SK-N-SH (cell line): ENCODE measurements around the gene APP. TPM values are rescaled to one million over a fixed set of nuclear protein-coding genes. Genes with fewer than 3 reads are reported as not detected.

Source experiments
- CTCF ChIA-PET: fragments of 300-600, 350-600 bp; formaldehyde crosslinking; extraction: SDS; loops from one replicate; lab custom pipeline; 2021; lab: Yijun Ruan, JAX
- POLR2A ChIA-PET: fragments of 350-600 bp; sonication (Branson Sonifier 250); formaldehyde crosslinking; extraction: SDS; loops from one replicate; lab custom pipeline; 2020; ENCODE audit warnings: antibody characterized with exemption, inconsistent platforms; lab: Yijun Ruan, JAX
- DNase-seq: peaks from one replicate; pipeline ENCODE4 v3.0.0; 2012
- H2AFZ ChIP-seq: fragments of 200-600 bp; sonication (generic); 2 replicates; pipeline ENCODE4 v1.8.1; 2016; ENCODE audit warnings: antibody characterized with exemption, mild to moderate bottlenecking, low read depth
- H3F3A ChIP-seq: fragments of 200-600 bp; sonication (generic); replicated peaks from 2 replicates; pipeline ENCODE3; 2016; ENCODE audit warnings: antibody characterized with exemption, mild to moderate bottlenecking; ENCODE audit not compliant: insufficient read depth
- H3K27ac ChIP-seq, 2 experiments: fragments of 200-500 bp in 1 of 2; fragments of 200-600 bp in 1 of 2; sonication (Bioruptor generic) in 1 of 2; sonication (generic), shearing (Covaris generic) in 1 of 2; 2 replicates each; pipeline versions ENCODE4 v1.5.1 to v1.6.1; 2014 to 2016; ENCODE audit warnings: low read depth in 2 of 2, inconsistent platforms in 1 of 2, low read length in 1 of 2, mild to moderate bottlenecking in 1 of 2, mixed read lengths in 1 of 2
- H3K27me3 ChIP-seq: fragments of 200-600 bp; sonication (generic), shearing (Covaris generic); 2 replicates; pipeline ENCODE4 v1.6.1; 2016; ENCODE audit warnings: mixed run types; ENCODE audit not compliant: insufficient read depth
- H3K36me3 ChIP-seq, 2 experiments: fragments of 200-500 bp in 1 of 2; fragments of 200-600 bp in 1 of 2; sonication (Bioruptor generic) in 1 of 2; sonication (generic) in 1 of 2; replicated peaks in 1 of 2; 2 replicates each; pipeline versions ENCODE3 to v1.5.1; 2014 to 2016; ENCODE audit warnings: low read length in 1 of 2, mild to moderate bottlenecking in 1 of 2; ENCODE audit not compliant: insufficient read depth in 2 of 2, control insufficient read depth in 1 of 2
- H3K4me1 ChIP-seq, 2 experiments: fragments of 200-500 bp in 1 of 2; fragments of 200-600 bp in 1 of 2; sonication (Bioruptor generic) in 1 of 2; sonication (generic), shearing (Covaris generic) in 1 of 2; 2 replicates each; pipeline versions ENCODE4 v1.5.1 to v1.6.1; 2014 to 2016; ENCODE audit warnings: low read depth in 1 of 2, low read length in 1 of 2, mixed run types in 1 of 2; ENCODE audit not compliant: insufficient read depth in 2 of 2, control insufficient read depth in 1 of 2
- H3K4me2 ChIP-seq: fragments of 200-600 bp; sonication (generic), shearing (Covaris generic); 2 replicates; pipeline ENCODE4 v1.6.1; 2017; ENCODE audit warnings: mixed run types
- H3K4me3 ChIP-seq, 2 experiments: fragments of 200-500 bp in 1 of 2; fragments of 200-600 bp in 1 of 2; sonication (Bioruptor generic) in 1 of 2; sonication (generic), shearing (Covaris generic) in 1 of 2; 2 replicates each; pipeline versions ENCODE4 v1.5.1 to v1.8.1; 2014 to 2016; ENCODE audit warnings: low read depth in 2 of 2, inconsistent platforms in 1 of 2, low read length in 1 of 2, mild to moderate bottlenecking in 1 of 2, mixed read lengths in 1 of 2, moderate library complexity in 1 of 2
- H3K79me2 ChIP-seq: fragments of 200-600 bp; sonication (generic); 2 replicates; pipeline ENCODE4 v1.8.1; 2017; ENCODE audit warnings: mild to moderate bottlenecking; ENCODE audit not compliant: insufficient read depth
- H3K9ac ChIP-seq: fragments of 200-600 bp; sonication (generic); 2 replicates; pipeline ENCODE4 v1.6.1; 2017; ENCODE audit warnings: mixed run types
- H3K9me2 ChIP-seq: fragments of 200-600 bp; sonication (generic); 2 replicates; pipeline ENCODE4 v1.6.1; 2017; ENCODE audit warnings: mixed run types
- H3K9me3 ChIP-seq: fragments of 200-600 bp; sonication (generic); 2 replicates; pipeline ENCODE4 v1.6.1; 2017; ENCODE audit warnings: mixed run types, mild to moderate bottlenecking, moderate library complexity
- H4K20me1 ChIP-seq: fragments of 200-600 bp; sonication (generic); 2 replicates; pipeline ENCODE4 v1.6.1; 2017; ENCODE audit warnings: mild to moderate bottlenecking, mixed run types; ENCODE audit not compliant: insufficient read depth
- ELF1 ChIP-seq: IDR thresholded peaks from 2 replicates; pipeline ENCODE4 v1.4.0; 2012
- EP300 ChIP-seq, 2 experiments: IDR thresholded peaks; 2 replicates each; pipeline versions ENCODE4 v1.4.0 to v1.6.1; 2012; ENCODE audit warnings: borderline replicate concordance in 1 of 2, low read depth in 1 of 2, low read length in 1 of 2
- MXI1 ChIP-seq: IDR thresholded peaks from 2 replicates; pipeline ENCODE4 v1.6.1; 2012; ENCODE audit warnings: mild to moderate bottlenecking, low read depth, low read length, improper control_type of control experiment
- PBX3 ChIP-seq: IDR thresholded peaks from 2 replicates; pipeline ENCODE4; 2012
- SIN3A ChIP-seq: IDR thresholded peaks from 2 replicates; pipeline ENCODE4 v1.6.1; 2012; ENCODE audit warnings: low read depth, mild to moderate bottlenecking, low read length, moderate library complexity, borderline replicate concordance
- YY1 ChIP-seq: IDR thresholded peaks from 2 replicates; pipeline ENCODE4 v1.4.0; 2012; ENCODE audit warnings: low read depth, mild to moderate bottlenecking
- WGBS: methylation state at CpG from one replicate; pipeline ENCODE4 v1.1.6; 2017; ENCODE audit warnings: low lambda C conversion rate; 5-methylcytosine and 5-hydroxymethylcytosine counted together
- polyA plus RNA-seq, 3 experiments: library from polyadenylated mRNA; depleted of rRNA; stranded (reverse); fragments of >200 nt; gene quantifications; 2 replicates each; pipeline ENCODE4 v1.2.3, GENCODE V29; 2012
- TF ChIP-seq, protein P1 (sequence below): IDR thresholded peaks from 2 replicates; pipeline ENCODE4 v1.6.1; 2012; ENCODE audit warnings: mild to moderate bottlenecking, low read depth, low read length, moderate library complexity

APP gene
- polyA plus RNA-seq, 1 of the 3 experiments (the other 2 are of a cell fraction), result 780 TPM

- peaks cover 10% of the 10 kb centered on the region; the same call in 1 of the 2 replicates for H4K20me1 ChIP-seq
- POLR2A ChIA-PET, result no interaction called here
- no peaks in the 10 kb centered on the region for H3F3A ChIP-seq
- WGBS, result 77% methylated on average over 4 of the region's 4 CpGs
- no peaks in the 10 kb centered on the region for H3K9me3 ChIP-seq
- DNase-seq, result no peak
- no peak overlapping the region for H3K9ac ChIP-seq
- TF ChIP-seq, protein P1, sequence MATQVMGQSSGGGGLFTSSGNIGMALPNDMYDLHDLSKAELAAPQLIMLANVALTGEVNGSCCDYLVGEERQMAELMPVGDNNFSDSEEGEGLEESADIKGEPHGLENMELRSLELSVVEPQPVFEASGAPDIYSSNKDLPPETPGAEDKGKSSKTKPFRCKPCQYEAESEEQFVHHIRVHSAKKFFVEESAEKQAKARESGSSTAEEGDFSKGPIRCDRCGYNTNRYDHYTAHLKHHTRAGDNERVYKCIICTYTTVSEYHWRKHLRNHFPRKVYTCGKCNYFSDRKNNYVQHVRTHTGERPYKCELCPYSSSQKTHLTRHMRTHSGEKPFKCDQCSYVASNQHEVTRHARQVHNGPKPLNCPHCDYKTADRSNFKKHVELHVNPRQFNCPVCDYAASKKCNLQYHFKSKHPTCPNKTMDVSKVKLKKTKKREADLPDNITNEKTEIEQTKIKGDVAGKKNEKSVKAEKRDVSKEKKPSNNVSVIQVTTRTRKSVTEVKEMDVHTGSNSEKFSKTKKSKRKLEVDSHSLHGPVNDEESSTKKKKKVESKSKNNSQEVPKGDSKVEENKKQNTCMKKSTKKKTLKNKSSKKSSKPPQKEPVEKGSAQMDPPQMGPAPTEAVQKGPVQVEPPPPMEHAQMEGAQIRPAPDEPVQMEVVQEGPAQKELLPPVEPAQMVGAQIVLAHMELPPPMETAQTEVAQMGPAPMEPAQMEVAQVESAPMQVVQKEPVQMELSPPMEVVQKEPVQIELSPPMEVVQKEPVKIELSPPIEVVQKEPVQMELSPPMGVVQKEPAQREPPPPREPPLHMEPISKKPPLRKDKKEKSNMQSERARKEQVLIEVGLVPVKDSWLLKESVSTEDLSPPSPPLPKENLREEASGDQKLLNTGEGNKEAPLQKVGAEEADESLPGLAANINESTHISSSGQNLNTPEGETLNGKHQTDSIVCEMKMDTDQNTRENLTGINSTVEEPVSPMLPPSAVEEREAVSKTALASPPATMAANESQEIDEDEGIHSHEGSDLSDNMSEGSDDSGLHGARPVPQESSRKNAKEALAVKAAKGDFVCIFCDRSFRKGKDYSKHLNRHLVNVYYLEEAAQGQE, result peak; percentile 61; the same call in 1 of the 2 replicates
- TF ChIP-seq EP300 (IDR thresholded peaks at IDR 0.05; ENCODE audit: borderline replicate concordance in 1 of 2, low read depth in 1 of 2, low read length in 1 of 2), result no peak
- no peak for TF ChIP-seq MXI1
- TF ChIP-seq SIN3A, result no peak
- no peak for TF ChIP-seq ELF1
- peaks cover 3 to 7% of the 10 kb centered on the region in 2 experiments for H3K36me3 ChIP-seq
- H3K79me2 ChIP-seq, result peaks cover 77% of the 10 kb centered on the region
- no peak overlapping the region for H2AFZ ChIP-seq
- CTCF ChIA-PET, result no interaction called here
- no peaks in the 10 kb centered on the region for H3K27me3 ChIP-seq
- peak overlapping the region in 1 of 2 experiments; percentile 7; a peak in 1 of 4 replicates for H3K27ac ChIP-seq
- H3K4me3 ChIP-seq, result no peak overlapping the region
- peaks cover 12 to 21% of the 10 kb centered on the region in 2 experiments; a peak in 3 of 4 replicates for H3K4me1 ChIP-seq
- no peak overlapping the region for H3K4me2 ChIP-seq
- no peaks in the 10 kb centered on the region for H3K9me2 ChIP-seq
Measured at GRCh38 chr21:26130249-26130881, 40.2 kb downstream of the APP start.

- no peak overlapping the region; a peak in 1 of 4 replicates for H3K27ac ChIP-seq
- H3K9me2 ChIP-seq, result no peaks in the 10 kb centered on the region
- ChIA-PET POLR2A (no interaction called here), CTCF (interaction anchor here (0.9 to 1.1 kb wide), 2 partner anchors 41 to 43 kb away, joined by 3 read pairs; no protein-coding TSS in a partner anchor)
- TF ChIP-seq YY1, result no peak
- peak; percentile 36; the same call in 1 of the 2 replicates for TF ChIP-seq PBX3
- no peak for DNase-seq
- H4K20me1 ChIP-seq, result peaks cover 15% of the 10 kb centered on the region
- H3F3A ChIP-seq, result no peaks in the 10 kb centered on the region
- WGBS, result 90% methylated on average over 6 of the region's 6 CpGs
- H3K4me2 ChIP-seq, result no peak overlapping the region
- H3K36me3 ChIP-seq, result peaks cover 3 to 7% of the 10 kb centered on the region in 2 experiments
- peaks cover 32 to 44% of the 10 kb centered on the region in 2 experiments; a peak in 3 of 4 replicates for H3K4me1 ChIP-seq
- no peaks in the 10 kb centered on the region for H3K27me3 ChIP-seq
- H3K4me3 ChIP-seq, result no peak overlapping the region
- no peak overlapping the region for H3K9ac ChIP-seq
- H2AFZ ChIP-seq, result no peak overlapping the region
- no peaks in the 10 kb centered on the region for H3K9me3 ChIP-seq
- H3K79me2 ChIP-seq, result peaks cover 70% of the 10 kb centered on the region
Measured at GRCh38 chr21:26127918-26128317, 42.7 kb downstream of the APP start.
